SHP77 (cell line): Measurements from ENCODE around the gene AOPEP.

Experiments used
- DNase-seq, 2 experiments: peaks; one replicate each; lab custom pipeline; 2025; lab: John Stamatoyannopoulos, UW

AOPEP gene

DNA sequence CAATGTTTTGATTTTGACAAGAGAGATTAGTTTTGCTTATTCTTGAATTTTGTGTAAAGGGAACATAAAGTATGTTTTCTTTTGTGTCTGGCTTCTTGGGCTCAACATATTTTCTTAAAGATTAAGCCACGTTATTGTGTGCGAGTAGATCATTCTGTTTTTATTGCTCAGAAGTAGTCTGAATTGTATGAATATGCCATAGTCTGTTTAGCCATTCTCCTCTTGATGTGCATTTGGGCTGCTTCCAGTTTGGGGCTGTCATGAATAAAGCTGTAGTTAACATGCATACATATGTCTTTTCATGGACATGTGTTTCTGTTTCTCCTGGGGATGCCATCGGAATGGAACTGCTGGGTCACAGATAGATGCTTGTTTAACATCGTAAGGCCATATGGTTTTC, 392.1 kb downstream of the AOPEP start:
- no peak for DNase-seq

DNA sequence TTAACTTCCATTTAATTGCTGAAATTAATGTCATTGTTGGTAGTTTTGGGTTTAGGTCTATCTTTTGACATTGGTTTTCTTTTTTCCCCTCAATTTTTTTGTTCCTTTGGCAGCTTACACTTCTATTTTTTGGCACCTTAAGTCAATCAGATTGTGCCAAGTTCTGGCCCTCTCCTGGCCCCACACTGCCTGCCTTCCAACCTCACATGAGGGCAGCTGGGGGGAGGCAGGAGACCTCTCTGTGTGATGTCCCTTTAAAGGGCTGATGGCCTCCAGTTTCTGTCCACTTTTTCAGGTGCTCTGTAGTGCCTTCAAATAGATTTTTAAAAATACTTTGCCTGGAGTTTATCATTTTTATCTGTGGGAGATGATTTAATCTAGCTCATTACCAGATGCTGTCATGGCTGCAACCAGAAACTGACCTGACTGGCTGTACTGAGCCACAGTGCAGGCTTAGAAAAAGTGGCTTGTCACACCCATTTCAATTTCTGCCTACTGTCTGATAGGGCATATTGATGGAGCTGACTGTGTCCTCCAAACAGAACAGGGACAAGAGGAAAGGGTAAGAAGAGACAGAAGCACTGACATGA, 394.4 kb downstream of the AOPEP start:
- DNase-seq = no peak

DNA sequence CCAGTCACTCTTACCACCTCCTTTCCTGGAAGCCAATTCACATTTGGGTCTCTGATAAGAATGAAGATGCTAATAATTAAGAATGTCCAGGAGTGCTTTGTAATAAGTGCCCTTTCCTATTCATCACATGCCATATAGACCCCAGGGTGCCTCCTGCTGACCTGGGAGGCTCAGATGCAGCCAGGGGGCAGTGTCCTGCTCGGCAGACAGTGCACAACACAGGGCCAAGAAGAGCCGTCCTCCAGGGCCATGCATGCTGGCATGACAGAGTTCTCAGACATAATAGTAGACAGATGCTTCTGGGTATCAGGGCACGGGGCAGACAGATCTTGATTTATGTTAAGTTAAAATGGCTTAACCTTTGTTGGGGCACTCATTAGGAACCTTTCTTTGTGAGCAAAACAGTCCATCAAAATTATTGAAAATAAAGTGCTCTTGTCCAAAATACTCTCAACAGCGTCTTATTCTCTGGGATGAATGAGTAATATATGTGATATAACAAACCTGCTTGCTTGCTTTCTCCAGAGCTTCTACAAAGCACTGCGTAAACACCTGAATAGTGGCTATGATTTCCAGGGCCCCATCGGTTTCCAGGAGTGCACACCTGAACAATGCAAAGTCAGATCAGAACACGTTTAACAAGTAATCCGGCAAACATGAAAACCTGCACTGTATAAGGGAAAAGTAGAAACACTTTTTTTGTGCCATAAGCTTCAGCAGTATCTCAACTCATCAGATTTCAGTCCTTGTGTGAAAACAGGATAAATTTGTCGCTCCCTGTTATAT, 398.3 kb downstream of the AOPEP start:
- DNase-seq = no peak

DNA sequence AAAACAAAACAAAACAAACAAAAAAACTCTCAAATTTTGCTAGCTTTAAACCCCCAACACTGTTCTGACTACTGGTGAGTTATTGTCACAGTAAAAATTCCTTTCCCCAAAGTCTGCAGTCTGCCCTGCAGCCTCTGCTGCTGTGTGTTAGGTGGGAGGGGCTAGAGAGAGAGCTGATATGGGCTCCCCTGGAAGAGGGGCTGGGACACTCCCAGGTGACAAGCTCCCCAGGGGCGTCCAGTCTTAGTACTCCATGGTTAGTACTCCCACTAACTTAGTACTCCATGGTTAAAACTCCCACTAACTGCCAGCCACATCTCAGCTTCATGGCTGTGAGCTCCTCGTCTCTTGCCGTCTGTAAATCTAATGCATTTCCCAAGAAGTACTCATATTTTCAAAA, 399.2 kb downstream of the AOPEP start:
- no peak for DNase-seq

DNA sequence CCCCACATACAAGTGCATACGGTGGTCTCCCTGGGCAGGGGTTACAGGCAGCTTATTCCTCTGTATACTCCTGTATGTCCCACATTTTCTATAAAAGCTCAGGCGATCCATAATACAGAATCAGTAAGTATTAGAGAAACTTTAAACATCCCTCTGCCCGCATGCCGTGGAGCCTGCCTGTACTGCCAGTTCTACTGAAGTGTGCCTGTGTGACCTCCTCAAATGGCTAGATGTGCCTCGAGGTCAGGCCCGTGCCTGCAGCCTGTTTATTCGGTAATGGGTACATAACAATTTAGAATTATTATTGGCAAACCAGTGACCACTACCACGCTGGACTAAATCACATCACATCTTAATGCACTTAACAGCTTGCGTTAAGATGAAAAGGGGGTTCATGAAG, 400.2 kb downstream of the AOPEP start:
- DNase-seq = no peak

DNA sequence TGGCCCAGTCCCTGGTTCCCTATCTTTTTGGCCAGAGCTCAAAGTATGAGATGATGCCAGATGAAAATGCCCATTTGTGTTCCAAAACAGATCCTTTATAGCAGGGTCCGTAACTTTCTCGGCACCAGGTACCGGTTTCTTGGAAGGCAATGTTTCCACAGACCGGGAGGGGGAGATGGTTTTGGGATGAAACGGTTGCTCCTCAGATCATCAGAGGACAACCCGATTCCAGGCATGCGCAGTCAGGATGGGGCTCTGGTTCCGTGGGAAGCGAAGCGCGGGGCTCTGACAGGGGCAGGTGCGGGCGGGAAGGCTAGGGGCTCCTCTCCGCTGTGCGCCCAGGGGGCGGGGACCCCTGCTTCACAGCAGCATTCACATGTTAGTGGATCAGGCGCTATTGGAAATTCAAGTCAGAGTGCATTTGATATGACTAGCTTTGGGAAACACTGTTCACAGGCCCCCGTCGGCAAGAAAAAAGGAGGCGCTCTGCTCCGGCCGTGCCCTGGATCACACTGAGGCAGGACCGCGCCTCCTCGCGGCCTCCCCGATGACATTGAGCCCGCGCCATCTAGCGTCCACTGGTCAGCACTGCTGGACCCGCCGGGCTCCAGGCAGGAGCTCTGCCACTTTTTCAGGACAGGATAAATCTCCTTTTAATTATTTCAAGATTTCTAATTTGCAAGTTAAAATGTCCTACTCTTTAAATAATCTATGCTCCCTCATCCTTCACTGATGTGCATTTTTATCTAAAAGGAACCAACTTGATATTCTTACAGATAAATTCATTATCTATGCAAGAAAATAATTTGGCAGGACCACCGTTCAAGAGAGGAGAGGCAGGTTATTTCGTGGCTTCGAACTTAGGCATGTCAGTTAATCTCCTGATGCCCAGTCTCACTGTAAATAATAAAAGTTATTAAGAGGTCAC, 401.0 kb downstream of the AOPEP start:
- DNase-seq = peak; percentile 68 to 84

DNA sequence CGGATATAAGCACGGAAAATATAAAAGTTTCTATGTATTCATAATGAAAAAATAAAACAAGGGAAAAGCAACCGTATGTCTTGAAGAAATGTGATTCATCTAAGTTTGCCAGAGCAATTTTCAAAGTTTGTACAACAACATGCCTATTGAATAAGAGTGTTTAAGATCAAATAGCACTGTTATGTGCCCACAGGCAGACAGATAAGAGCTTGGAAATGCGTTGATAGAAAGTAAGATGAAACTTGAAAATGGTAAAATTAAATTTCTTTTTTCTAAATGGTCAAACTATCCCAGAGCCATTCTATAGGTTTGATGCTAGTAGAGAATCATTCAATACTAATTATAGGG, 401.7 kb downstream of the AOPEP start:
- no peak for DNase-seq

DNA sequence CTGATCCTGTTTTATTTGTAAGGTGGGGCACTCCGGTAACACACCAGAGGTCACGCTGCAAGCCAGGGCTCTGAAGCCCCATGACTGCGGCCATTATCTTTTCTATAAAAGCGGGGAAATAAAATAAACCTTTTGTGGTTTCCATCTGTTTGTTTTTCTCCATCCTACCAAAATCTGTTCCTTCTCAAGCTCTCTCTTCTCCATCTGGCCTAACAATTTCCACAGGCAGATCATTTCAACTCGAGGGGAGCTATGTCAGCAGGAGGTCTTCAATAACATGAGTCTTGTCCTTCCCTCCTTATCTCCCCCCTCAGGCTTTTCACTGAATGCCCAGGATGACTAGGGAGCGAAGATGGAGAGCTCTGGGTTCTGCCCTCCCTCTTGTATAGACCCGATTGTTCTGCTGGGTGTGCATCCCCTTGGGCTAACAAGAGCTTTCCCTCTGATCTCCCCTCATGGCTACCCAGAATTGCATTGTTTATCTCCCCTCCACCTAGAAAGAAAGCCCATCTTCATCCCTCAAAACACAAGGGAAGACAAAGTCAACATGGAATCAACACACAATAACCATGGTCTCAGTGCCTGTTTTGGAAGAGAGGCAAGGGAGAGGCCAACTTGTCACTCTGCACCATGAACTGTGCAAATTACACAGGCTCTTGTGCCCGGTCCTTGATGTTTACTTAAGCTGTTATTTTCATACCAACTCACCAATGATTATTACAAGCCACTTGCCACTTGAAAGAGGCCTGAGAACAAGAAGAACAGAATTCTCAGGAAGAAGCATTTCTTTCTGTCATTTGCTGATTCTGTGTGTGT, 403.2 kb downstream of the AOPEP start:
- no peak for DNase-seq

DNA sequence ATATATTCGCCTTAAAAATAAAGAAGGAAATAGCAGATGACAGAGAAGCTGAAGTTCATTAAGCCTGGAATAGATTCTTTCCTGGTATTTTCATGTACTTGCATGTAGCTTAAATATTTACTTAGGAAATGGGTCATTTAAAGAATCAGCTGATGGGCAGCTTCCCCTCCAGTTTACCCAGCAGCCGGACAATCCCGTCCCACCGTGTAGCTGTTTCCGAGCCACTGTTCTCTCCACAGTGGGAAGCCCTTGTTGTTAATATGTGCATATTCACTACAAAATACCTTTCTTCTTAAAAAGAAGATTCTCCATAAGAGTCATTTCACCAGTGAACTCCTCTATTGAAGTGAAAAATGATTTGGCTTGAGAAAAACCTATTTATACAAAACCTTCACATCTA, 404.0 kb downstream of the AOPEP start:
- DNase-seq = no peak

DNA sequence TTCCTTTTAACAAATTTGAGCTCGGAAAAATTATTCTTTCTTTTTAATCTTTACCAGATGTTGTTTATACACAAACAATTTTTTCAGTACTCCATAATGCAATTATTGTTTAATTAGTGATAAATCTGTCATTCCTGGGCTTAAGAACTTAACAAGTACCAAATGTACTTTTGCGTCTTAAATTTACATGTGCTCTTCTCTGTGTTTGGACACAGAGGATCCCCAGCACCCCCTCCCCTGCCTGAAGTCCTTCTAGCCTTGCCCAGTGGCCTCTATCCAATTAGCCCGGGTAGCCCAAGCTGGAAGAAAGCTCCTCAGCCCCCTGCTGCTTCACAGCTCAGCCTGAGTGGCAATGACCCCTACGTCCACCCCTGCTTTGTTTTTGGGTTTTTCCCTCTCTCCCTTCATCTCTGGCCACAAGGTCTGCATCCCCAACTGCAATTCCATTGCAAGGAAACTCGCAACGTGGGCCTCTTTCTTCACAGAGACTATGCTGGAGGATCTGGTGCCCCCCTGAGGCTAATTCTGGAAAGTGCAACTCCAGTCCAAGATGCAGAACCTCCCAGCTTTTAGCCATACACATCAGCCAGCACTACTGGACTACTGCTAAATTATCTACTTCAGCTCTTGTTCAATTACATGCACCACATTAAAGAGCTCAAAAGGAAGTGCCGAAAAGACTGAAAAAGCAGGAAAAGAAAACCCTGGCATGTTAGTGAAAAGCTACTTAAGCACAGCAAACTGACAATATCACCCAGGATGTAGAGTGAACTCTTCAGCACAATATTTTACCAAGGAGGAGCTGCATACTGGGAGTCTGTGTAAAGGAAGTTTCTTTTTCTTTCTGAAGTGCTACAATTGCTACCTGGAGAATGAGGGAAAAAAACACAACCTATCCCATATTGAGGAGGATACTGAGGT, 404.8 kb downstream of the AOPEP start:
- DNase-seq = peak; percentile 63 to 65

DNA sequence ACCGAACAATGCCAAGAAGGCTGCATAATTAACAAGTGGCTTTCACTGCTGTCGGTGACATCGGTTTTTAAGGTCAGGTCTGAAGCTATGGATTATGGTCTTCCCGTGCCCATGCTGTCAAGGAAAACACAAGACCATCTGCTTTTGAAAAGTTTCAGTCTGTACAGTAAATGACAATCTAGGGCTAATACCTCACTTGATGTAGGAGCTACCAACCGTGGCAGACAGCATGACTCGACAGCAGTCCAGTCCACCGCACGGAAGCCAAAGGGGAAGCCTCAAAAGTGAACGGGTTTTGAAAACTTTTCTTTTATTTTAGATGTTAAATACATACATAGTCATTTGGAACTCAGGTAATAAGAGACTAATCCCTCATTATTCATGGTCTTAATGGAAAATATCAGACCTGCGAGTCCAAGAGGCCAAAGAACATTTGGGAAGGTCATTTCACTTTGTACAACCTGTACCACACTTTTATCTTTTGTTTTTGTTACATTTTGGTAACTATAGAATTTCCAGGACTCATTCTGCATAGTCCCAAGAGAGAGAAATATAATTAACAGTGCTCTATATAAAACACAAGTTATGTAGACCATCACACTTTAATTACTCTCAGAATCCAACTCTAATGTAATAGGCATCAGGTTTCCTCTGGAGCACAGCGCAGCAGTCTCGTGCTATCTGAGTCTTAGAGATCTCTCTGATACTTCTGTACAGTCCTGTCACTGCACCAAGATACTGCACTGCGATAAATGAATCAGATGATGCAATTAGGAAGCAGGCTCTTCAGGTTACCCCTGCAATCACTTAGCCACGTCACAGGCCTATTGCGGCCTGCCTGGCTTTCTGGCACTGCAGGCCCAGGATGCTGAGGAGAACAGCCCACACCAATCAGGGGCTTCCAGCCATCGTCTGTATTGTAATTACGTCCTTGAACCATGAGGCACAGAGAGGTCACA, 406.1 kb downstream of the AOPEP start:
- peak; percentile 52 to 63 for DNase-seq

DNA sequence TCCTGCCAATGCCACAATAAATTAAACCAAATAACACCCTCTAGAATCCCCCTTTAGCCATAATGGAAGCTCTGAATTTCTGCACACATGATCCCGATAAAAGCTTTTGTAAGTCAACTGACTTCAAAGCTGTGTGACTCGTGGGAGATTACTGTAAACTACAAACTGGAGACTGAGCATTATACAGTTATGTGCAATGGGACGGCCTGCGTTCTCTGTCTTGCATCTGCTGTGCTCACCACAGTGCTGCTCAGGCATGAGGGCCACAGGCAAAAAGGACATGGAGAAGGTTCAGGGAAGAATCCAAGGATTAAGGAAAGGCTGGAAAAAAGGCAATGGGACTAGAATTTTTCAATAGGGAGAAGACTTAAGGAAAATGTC, 406.8 kb downstream of the AOPEP start:
- no peak for DNase-seq

DNA sequence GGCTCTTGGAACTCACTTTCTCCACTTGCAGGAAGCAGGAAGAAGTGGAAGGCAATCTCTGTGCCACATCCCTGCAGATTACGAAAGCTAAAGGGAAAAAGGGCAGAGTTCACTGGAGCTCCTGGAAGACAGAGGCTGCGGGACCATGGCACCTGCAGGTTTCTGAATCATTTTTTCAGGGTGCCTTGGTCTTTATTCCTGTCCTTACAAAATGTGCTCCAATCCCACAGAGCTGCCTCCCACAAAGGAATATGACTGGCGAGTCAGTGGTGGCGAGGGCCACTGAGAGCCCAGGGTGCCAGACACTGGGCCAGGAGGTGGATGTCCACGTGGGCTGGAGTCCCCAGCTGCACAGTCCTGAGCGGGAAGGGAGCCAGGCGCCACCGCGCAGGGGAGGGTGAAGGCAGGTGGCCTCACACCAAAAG, 408.0 kb downstream of the AOPEP start:
- no peak for DNase-seq

DNA sequence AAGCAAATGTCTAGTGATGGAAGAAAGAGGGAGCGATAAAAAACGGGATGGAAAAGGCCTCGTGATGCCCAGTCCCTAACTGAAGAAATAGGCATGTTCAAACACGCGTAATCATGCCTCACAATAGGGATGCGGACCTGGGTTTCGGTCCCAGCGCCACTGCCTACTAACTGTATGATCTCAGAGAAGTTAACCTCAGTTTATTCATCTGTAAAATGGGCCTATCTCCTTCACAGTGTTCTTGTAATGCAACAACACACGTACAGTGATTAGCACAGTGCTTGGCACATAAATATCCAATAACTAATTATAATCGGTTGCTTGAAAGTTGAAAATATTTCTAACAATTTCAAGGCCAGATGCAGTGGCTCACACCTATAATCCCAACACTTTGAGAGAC, 409.3 kb downstream of the AOPEP start:
- DNase-seq = no peak
